Common myeloid progenitor, CD34-positive (primary cell): Measurements from ENCODE around the gene CARD10.
"Not testable (repeated sequence)": the region's sequence is repeated elsewhere in the genome, so short reads cannot be mapped to it uniquely, and the experiment has no call there.

Source experiments
- CTCF ChIA-PET: fragments of 350-600 bp; sonication (Branson Sonifier 250); formaldehyde crosslinking; loops from one replicate; lab custom pipeline; 2021; ENCODE audit warnings: antibody characterized with exemption; lab: Charles Lee
- POLR2A ChIA-PET: fragments of 350-600 bp; sonication (Branson Sonifier 250); formaldehyde crosslinking; loops from one replicate; lab custom pipeline; 2021; ENCODE audit warnings: antibody characterized with exemption; lab: Charles Lee
- DNase-seq, 3 donors: peaks; one replicate each; pipeline versions ENCODE4 v3.0.0 to v3.0.0-alpha.2; 2013
- H3K27ac ChIP-seq, 2 experiments: 1 replicate in 1 of 2; 2 replicates in 1 of 2; pipeline ENCODE4 v1.7.0; 2013; ENCODE audit warnings: inconsistent platforms in 2 of 2, low read length in 2 of 2, mild to moderate bottlenecking in 2 of 2, low read depth in 1 of 2, moderate library complexity in 1 of 2; ENCODE audit not compliant: severe bottlenecking in 2 of 2, insufficient read depth in 1 of 2, poor library complexity in 1 of 2
- H3K27me3 ChIP-seq, 5 experiments: replicated peaks in 2 of 5; 1 replicate in 3 of 5; 2 replicates in 2 of 5; pipeline versions ENCODE4 v1.6.1 to v1.7.0; 2013; ENCODE audit warnings: low read length in 4 of 5, mild to moderate bottlenecking in 2 of 5, moderate library complexity in 2 of 5, inconsistent platforms in 1 of 5; ENCODE audit not compliant: insufficient read depth in 5 of 5, control insufficient read depth in 4 of 5
- H3K36me3 ChIP-seq, 4 experiments: 1 replicate in 2 of 4; 2 replicates in 2 of 4; pipeline versions ENCODE4 v1.6.1 to v1.7.0; 2013; ENCODE audit warnings: low read length in 3 of 4, control low read depth in 1 of 4, mild to moderate bottlenecking in 1 of 4; ENCODE audit not compliant: control insufficient read depth in 4 of 4, insufficient read depth in 4 of 4
- H3K4me1 ChIP-seq, 4 experiments: 1 replicate in 3 of 4; 2 replicates in 1 of 4; pipeline versions ENCODE4 v1.6.1 to v1.7.1; 2013; ENCODE audit warnings: low read length in 3 of 4, mild to moderate bottlenecking in 3 of 4, control low read depth in 1 of 4, inconsistent platforms in 1 of 4, moderate library complexity in 1 of 4; ENCODE audit not compliant: control insufficient read depth in 4 of 4, insufficient read depth in 4 of 4; ENCODE audit errors: control extremely low read depth in 1 of 4
- H3K4me3 ChIP-seq, 7 experiments: 1 replicate in 4 of 7; 2 replicates in 3 of 7; pipeline versions ENCODE4 v1.5.1 to v1.7.0; 2013; ENCODE audit warnings: mild to moderate bottlenecking in 7 of 7, low read length in 6 of 7, moderate library complexity in 6 of 7, inconsistent platforms in 2 of 7, low read depth in 2 of 7, control low read depth in 1 of 7; ENCODE audit not compliant: insufficient read depth in 4 of 7, control insufficient read depth in 1 of 7; ENCODE audit errors: extremely low read depth in 1 of 7
- H3K9me3 ChIP-seq, 5 experiments: 1 replicate in 4 of 5; 2 replicates in 1 of 5; pipeline versions ENCODE4 v1.6.1 to v1.7.1; 2013; ENCODE audit warnings: low read length in 4 of 5, mild to moderate bottlenecking in 2 of 5, inconsistent platforms in 1 of 5, low read depth in 1 of 5, moderate library complexity in 1 of 5; ENCODE audit not compliant: control insufficient read depth in 4 of 5, insufficient read depth in 2 of 5; ENCODE audit errors: control extremely low read depth in 1 of 5
- WGBS: methylation state at CpG from one replicate; pipeline ENCODE4 v1.1.5; 2013; ENCODE audit not compliant: insufficient coverage; 5-methylcytosine and 5-hydroxymethylcytosine counted together

CARD10 gene

GRCh38 chr22:37555029-37555428 lies 35.8 kb upstream of the CARD10 start:
- Histone ChIP-seq H3K36me3 (no peaks in the 10 kb centered on the region), H3K9me3 (no peaks in the 10 kb centered on the region), H3K4me1 (peaks cover 0 to 7% (median 3%) of the 10 kb centered on the region in 4 experiments), H3K4me3 (no peak overlapping the region), H3K27me3 (peaks cover 3 to 39% (median 24%) of the 10 kb centered on the region in 5 experiments), H3K27ac (no peak overlapping the region)
- ChIA-PET POLR2A (no interaction called here), CTCF (interaction anchor here (5.1 to 22.0 kb wide), 2 partner anchors 10 to 12 kb away, joined by 33 to 515 read pairs; no protein-coding TSS in a partner anchor)
- no peak for DNase-seq

- Histone ChIP-seq H3K4me1 (peaks cover 0 to 4% (median 2%) of the 10 kb centered on the region in 4 experiments), H3K36me3 (no peaks in the 10 kb centered on the region), H3K9me3 (no peaks in the 10 kb centered on the region), H3K4me3 (no peak overlapping the region), H3K27me3 (peaks cover 3 to 28% (median 17%) of the 10 kb centered on the region in 5 experiments), H3K27ac (no peak overlapping the region)
- ChIA-PET POLR2A (no interaction called here), CTCF (interaction anchor here (16.8 to 22.0 kb wide), 2 partner anchors 8 to 11 kb away, joined by 515 read pairs; partner anchors contain the start of gene CDC42EP1)
- WGBS = 86% methylated on average over 9 of the region's 9 CpGs
- no peak for DNase-seq
These were observed 34.5 kb upstream of the CARD10 start for GRCh38 chr22:37553725-37554124.

GRCh38 chr22:37552524-37553163 lies 33.4 kb upstream of the CARD10 start:
- Histone ChIP-seq H3K9me3 (no peaks in the 10 kb centered on the region), H3K4me3 (no peak overlapping the region), H3K27ac (no peak overlapping the region), H3K27me3 (peaks cover 3 to 24% (median 17%) of the 10 kb centered on the region in 5 experiments), H3K36me3 (no peaks in the 10 kb centered on the region), H3K4me1 (peaks cover 0 to 4% (median 2%) of the 10 kb centered on the region in 4 experiments)
- no peak for DNase-seq
- ChIA-PET POLR2A (interaction anchor here (0.5 kb wide), 1 partner anchor 412 kb away, joined by 3 read pairs; no protein-coding TSS in a partner anchor), CTCF (interaction anchor here (2.9 to 16.8 kb wide), 2 partner anchors 12 to 13 kb away, joined by 20 to 515 read pairs; partner anchors contain the start of gene CDC42EP1)
- 91% methylated on average over 13 of the region's 16 CpGs for WGBS

- CTCF ChIA-PET = interaction anchor here (1.3 to 16.8 kb wide), 3 partner anchors 13 to 18 kb away, joined by 3 to 515 read pairs (median 20); partner anchors contain the start of gene CDC42EP1
- H3K27ac ChIP-seq = no peak overlapping the region
- DNase-seq = no peak
These were observed 32.8 kb upstream of the CARD10 start for GRCh38 chr22:37551981-37552380.

GRCh38 chr22:37550921-37551320 lies 31.7 kb upstream of the CARD10 start:
- POLR2A ChIA-PET, H3K4me1 ChIP-seq, H3K36me3 ChIP-seq, H3K4me3 ChIP-seq, H3K9me3 ChIP-seq, H3K27ac ChIP-seq, DNase-seq: not testable (repeated sequence)
- WGBS = 98% methylated on average over 9 of the region's 9 CpGs
- CTCF ChIA-PET = interaction anchor here (0.8 to 16.8 kb wide), 4 partner anchors 11 to 41 kb away, joined by 3 to 515 read pairs (median 12); partner anchors contain the start of gene CDC42EP1
- peaks cover 0 to 17% (median 3%) of the 10 kb centered on the region in 5 experiments for H3K27me3 ChIP-seq

More at GRCh38 chr22:37551981-37552380, 32.8 kb upstream of the CARD10 start:
- Histone ChIP-seq H3K27me3 (peaks cover 2 to 19% (median 12%) of the 10 kb centered on the region in 5 experiments), H3K4me3 (no peak overlapping the region), H3K4me1 (peaks cover 0 to 4% (median 2%) of the 10 kb centered on the region in 4 experiments), H3K36me3 (no peaks in the 10 kb centered on the region), H3K9me3 (no peaks in the 10 kb centered on the region)
- WGBS = 96% methylated on average over 6 of the region's 6 CpGs
- POLR2A ChIA-PET = no interaction called here

- ChIA-PET POLR2A (interaction anchor here (1.0 kb wide), 1 partner anchor 26 kb away, joined by 3 read pairs; no protein-coding TSS in a partner anchor), CTCF (interaction anchor here (1.2 to 16.8 kb wide), 4 partner anchors 10 to 63 kb away, joined by 3 to 515 read pairs (median 8); partner anchors contain the start of gene CDC42EP1)
- no peak for DNase-seq
- WGBS = 69% methylated on average over 4 of the region's 5 CpGs
- no peaks in the 10 kb centered on the region for H3K9me3 ChIP-seq
- no peak overlapping the region for H3K27ac ChIP-seq
- H3K36me3 ChIP-seq = no peaks in the 10 kb centered on the region
- H3K4me1 ChIP-seq = peaks cover 0 to 17% (median 15%) of the 10 kb centered on the region in 4 experiments
- no peak overlapping the region for H3K4me3 ChIP-seq
- H3K27me3 ChIP-seq = peaks cover 0 to 13% (median 8%) of the 10 kb centered on the region in 5 experiments
These were observed 30.5 kb upstream of the CARD10 start for GRCh38 chr22:37549704-37550059.
